WI38 (cell line): ENCODE results near the gene QKI.

Experiments used
- H3K4me3 ChIP-seq: 2 replicates; pipeline ENCODE4 v1.5.1; 2011; ENCODE audit warnings: low read depth, mild to moderate bottlenecking, control low read depth, low read length
- TF ChIP-seq, protein P1 (sequence below): IDR thresholded peaks from 2 replicates; pipeline ENCODE4 v1.5.1; 2012; ENCODE audit warnings: low read depth, mild to moderate bottlenecking, control low read depth, low read length

QKI gene

DNA sequence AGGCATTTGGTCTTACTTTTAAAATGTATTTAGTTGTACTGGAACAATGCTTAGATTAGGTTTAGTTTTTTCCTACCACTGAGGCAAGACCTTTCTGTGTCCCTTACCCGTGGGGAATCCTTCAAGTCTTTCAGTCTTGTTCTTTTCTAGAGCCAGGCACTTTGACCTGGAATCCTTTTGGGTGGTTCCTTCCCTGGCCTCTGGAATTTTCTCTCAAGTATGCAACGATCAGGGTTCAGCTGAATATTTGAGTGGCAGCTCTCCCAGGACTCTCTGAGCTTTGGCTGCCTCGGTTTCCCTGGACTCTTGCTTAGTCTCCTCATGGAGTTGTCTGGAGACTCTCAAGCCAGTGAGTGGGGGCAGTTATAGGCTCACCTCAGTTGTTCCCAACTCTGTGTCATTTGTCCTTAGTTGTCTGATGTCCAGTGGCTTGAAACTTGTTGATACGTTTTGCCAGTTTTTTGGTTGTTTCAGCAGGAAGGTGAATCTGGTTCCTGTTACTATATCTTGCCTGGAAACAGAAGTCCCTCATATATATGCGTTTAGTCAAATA is 118.1 kb downstream of the QKI start:
- TF ChIP-seq, protein P1, sequence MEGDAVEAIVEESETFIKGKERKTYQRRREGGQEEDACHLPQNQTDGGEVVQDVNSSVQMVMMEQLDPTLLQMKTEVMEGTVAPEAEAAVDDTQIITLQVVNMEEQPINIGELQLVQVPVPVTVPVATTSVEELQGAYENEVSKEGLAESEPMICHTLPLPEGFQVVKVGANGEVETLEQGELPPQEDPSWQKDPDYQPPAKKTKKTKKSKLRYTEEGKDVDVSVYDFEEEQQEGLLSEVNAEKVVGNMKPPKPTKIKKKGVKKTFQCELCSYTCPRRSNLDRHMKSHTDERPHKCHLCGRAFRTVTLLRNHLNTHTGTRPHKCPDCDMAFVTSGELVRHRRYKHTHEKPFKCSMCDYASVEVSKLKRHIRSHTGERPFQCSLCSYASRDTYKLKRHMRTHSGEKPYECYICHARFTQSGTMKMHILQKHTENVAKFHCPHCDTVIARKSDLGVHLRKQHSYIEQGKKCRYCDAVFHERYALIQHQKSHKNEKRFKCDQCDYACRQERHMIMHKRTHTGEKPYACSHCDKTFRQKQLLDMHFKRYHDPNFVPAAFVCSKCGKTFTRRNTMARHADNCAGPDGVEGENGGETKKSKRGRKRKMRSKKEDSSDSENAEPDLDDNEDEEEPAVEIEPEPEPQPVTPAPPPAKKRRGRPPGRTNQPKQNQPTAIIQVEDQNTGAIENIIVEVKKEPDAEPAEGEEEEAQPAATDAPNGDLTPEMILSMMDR: no peak

DNA sequence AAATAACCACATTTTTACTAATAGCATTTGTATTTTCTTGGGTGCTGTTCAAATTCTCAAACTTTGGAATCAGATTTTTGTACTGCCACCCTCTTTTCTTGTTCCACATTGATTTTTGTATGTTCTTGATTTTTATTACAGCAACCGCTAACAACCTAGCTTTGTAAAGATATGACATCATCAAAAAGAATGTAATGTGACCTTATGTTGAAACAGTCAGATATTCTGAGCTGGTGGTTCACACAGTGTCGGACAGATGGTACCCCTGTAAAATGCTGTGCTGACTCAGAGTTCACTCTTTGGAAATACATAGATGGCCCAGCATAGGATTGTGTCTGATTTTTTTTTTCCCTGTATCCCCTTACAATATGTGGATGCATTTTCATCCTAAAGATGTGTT is 118.9 kb downstream of the QKI start:
- H3K4me3 ChIP-seq: no peak overlapping the region
- TF ChIP-seq, protein P1: no peak

More for the DNA sequence above, 118.1 kb downstream of the QKI start:
- no peak overlapping the region for H3K4me3 ChIP-seq

DNA sequence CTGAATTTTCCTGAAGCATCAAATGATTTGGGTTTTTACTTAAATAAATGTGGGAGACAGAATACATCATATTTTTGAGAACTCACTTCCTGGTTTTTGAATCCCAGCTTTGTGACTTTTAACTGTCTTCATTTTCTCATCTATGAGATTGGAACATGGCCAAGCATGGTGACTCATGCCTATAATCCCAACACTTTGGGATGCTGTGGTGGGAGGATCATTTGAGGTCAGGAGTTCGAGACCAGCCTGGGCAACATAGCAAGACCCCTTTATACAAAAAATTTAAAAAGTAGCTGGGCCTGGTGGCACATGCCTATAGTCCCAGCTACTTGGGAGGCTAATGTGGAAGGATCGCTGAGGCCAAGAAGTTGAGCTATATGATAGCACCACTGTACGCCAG is 122.3 kb downstream of the QKI start:
- TF ChIP-seq, protein P1: no peak
- H3K4me3 ChIP-seq: no peak overlapping the region

DNA sequence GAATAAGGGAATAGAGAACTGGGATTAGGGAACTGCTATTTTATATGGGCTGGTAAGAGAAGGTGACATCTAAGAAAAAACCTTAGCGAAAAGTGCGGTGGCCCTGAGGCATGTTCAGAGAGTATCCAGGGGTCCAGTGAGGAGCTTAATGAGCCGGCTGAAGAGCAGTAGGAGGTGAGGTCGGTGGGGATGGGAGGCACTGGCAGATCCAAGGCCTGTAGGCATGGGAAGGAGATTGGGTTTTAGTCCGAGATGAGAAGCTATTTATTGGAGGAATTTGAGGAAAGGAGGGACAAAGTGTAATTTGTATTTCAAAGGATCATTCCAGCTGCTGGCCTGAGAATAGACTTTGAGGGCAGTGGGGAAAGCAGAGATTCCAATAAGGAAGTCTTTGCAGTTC is 123.8 kb downstream of the QKI start:
- no peak overlapping the region for H3K4me3 ChIP-seq
- TF ChIP-seq, protein P1: no peak

DNA sequence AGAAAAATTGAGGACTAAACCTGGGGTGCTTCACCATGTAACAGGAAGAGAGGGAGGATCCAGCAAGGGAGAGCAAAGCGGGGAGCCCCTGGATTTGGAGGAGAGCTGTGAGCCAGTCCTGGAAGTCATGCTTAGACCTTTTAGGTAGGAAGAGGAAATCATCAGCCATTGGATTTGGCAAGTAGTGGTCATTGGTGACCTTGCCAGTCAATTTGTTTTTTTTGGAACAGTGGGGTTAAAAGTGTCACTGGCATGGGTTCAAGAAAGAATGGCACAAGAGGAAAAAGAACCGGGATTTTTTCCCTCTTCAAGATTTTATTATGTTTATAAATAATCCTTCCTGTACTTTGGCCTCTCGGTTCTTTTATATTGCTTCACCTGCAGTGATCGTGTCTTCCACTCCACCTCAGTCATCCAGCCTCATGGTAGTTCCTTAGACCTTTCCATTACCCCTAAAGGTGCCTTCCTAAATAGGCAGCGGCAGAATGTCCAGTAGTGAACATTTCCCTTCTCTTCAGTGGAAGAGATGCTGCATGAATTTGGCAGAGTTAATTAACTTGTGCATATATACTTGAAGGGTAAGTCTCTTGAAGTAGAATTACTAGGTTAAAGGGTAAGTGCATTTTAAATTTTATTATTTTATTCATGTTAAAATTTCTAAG is 124.7 kb downstream of the QKI start:
- H3K4me3 ChIP-seq: no peak overlapping the region
- TF ChIP-seq, protein P1: no peak

DNA sequence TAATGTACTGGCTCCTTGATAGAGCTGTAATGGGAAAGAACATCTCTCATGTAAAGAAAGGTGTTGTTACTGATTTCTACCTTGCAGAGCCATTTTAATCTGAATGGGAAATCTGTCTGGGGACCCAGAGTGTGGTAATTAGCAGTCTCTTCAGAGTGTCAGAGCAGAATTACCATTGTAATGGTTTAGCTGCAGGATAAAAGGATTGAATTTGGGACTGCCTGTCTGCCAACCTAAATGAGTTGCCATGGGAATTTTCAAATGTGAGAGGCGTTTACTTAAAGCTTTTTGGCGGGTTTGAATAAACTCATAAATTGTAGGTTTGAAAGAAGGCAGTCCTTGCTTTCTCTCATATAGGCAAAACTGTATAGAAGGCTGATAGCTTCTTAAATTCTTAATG is 128.8 kb downstream of the QKI start:
- TF ChIP-seq, protein P1: no peak
- no peak overlapping the region for H3K4me3 ChIP-seq

DNA sequence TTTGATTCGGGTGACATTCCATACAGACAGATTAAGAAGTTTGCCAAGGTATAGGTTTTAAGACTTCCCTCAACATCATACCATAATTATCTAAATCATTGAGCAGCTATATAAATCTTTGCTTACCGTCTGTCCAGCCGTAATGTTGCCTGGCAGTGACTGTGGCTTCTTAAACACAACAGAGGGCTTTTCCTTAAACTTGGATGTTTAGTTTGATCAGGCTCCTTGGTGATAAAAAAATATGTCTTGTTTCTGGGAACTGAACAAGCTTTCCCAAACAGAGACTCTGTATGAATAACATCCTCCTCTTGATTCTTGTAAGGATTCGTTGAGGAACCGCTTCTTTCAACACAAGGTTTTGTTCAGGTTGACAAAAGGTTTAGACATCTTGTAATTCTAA is 130.9 kb downstream of the QKI start:
- TF ChIP-seq, protein P1: no peak
- no peak overlapping the region for H3K4me3 ChIP-seq
